ENCODE data around the gene SIX5. TPM values are rescaled to one million over a fixed set of nuclear protein-coding genes. Genes with fewer than 3 reads are reported as not detected.

The SIX5 gene
- total RNA-seq (2021) (27.6 and 31.1 TPM in 2 replicates), Bru-seq, nascent RNA (percentile 31 among the genes with signal in this experiment), BruChase-seq, experiment 1, labeled RNA remaining after a 2-hour chase (percentile 53 among the genes with signal in this experiment), BruChase-seq, experiment 2, labeled RNA remaining after a 6-hour chase (percentile 66 among the genes with signal in this experiment)
- long read RNA-seq, partial matches to known transcripts: 8 of 23 reads
- long read RNA-seq, other reads (novel, unspliced or antisense): 10 of 23 reads

DNA sequence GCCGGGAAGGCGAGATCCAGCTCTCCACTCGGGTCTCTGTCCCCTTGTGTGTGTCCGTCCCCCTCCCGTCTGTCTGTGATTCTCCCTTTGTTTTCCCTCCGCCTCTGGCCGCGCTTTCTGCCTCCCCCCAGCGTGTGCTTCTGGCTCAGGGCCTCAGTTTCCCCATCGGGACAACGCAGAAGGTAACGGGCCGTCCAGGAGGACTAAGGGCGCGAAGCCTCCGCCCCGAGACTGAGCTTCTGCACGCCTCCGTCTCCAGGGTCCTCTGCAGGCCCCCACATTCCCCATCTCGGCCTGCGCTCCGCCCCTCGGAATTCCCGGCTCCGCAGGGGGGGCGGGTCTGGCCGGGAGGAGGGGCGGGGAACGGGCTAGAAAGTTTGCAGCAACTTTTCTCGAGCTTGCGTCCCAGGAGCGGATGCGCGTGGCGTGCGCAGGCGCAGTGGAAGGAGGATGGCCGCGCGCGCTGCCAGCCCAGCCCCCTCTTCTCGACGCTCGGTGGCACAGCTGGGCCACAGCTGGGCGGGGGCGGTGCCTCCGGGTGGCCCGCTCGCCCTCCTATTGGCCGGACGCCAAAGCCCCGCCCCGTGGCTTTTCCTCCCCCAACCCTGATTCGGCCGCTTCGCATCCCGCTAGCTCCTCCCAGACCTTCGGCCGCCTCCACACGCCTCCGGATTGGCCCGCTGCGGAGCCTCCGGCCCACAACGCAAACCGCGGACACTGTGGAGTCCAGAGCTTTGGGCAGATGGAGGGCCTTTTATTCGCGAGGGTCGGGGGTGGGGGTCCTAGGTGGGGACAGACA lies at the start of gene SIX5:
SIX5 (minus strand) TSS at position 269 of the 799 bp plus-strand sequence. CDS start 408 bp downstream, outside the sequence.
- Histone ChIP-seq H3K79me2 (ENCODE audit: low read depth) (no peaks in the 10 kb centered on the region), H3K4me2 (peak within 1 kb of the TSS; percentile 100), H3K27me3 (ENCODE audit: insufficient read depth, low read depth) (no peaks in the 10 kb centered on the region), H3K4me3 (peak within 1 kb of the TSS; percentile 97), H3K9me3 (ENCODE audit: insufficient read depth, low read depth) (no peaks in the 10 kb centered on the region), H3K36me3 (ENCODE audit: low read depth) (0 out of 2 replicates have a peak, but pooled peaks cover 3% of the 10 kb centered on the region), H4K20me1 (ENCODE audit: insufficient read depth) (no peaks in the 10 kb centered on the region), H2AFZ (peak within 1 kb of the TSS; percentile 94), H3F3A (ENCODE audit: insufficient read depth, low read depth) (peaks cover 63% of the 10 kb centered on the region; the same call in 1 of the 2 replicates), H3K4me1 (replicated peaks; ENCODE audit: insufficient read depth) (peaks cover 17% of the 10 kb centered on the region), H3K9me2 (ENCODE audit: insufficient read depth) (no peaks in the 10 kb centered on the region), H3K27ac (peak within 1 kb of the TSS; percentile 79)
- BruUV-seq (replicated peaks): TSS peak; percentile 51
- peak; percentile 91 to 99 for DNase-seq
- intact Hi-C loops (cut with micrococcal nuclease; ENCODE audit: unreplicated experiment): loop anchor here (1.0 to 5.0 kb wide), 6 partner anchors 12 to 347 kb away; partner anchors contain the start of genes ERCC1, FBXO46 and QPCTL
- CTCF ChIA-PET: interaction anchor here (0.5 to 1.5 kb wide), 19 partner anchors 14 to 247 kb away, joined by 3 to 12 read pairs (median 4); partner anchors contain the start of genes FBXO46, QPCTL and RSPH6A
- no peak for TF ChIP-seq EZH2 (IDR thresholded peaks at IDR 0.05; ENCODE audit: low read depth)
- no peak for TF ChIP-seq CTCF (conservative IDR thresholded peaks at IDR 0.05)
- POLR2A ChIA-PET (ENCODE audit: unreplicated experiment): interaction anchor here (0.5 to 1.1 kb wide), 19 partner anchors 13 to 647 kb away, joined by 3 to 58 read pairs (median 4); partner anchors contain the start of genes DMPK, FBXO46, QPCTL and SNRPD2

DNA sequence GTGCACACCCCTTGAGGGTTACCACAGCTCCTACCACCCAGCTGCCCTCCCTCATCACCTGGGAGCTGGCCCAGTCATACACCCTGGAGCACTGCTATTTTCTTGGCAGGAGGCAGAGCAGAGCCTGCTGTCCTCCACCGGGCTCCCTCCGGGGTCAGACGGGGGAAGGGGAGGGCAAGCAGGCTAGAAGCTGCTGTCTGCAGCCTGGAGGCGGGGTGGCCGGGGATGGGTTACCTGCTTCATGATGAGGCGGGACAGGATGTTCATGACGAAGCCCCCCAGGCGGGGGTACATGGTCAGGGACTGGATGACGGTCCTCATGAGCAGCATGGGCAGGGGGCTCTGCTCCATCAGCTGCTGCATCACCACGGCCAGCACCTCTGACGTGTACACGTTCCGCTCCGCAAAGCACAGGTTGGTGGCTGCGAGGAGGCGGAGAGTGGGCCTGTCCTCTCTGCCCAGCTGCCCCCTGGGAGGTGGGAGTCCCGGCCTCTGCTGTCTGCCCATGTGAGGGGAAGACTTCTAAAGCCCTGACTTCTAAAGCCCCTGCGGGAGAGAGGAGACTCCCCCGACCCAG lies 48.8 kb upstream of the SIX5 start:
- Histone ChIP-seq H3K9me3 (ENCODE audit: insufficient read depth, low read depth) (no peaks in the 10 kb centered on the region), H3K4me2 (no peak overlapping the region), H3K27ac (no peak overlapping the region), H3K4me3 (no peak overlapping the region), H3K79me2 (ENCODE audit: low read depth) (no peaks in the 10 kb centered on the region), H4K20me1 (ENCODE audit: insufficient read depth) (peaks cover 4% of the 10 kb centered on the region; the same call in 1 of the 2 replicates), H2AFZ (no peak overlapping the region), H3K36me3 (ENCODE audit: low read depth) (no peaks in the 10 kb centered on the region), H3K27me3 (ENCODE audit: insufficient read depth, low read depth) (no peaks in the 10 kb centered on the region), H3K9me2 (ENCODE audit: insufficient read depth) (no peaks in the 10 kb centered on the region), H3K4me1 (replicated peaks; ENCODE audit: insufficient read depth) (no peaks in the 10 kb centered on the region), H3F3A (ENCODE audit: insufficient read depth, low read depth) (peaks cover 22% of the 10 kb centered on the region)
- CTCF ChIA-PET: interaction anchor here (0.6 to 1.1 kb wide), 2 partner anchors 85 to 192 kb away, joined by 3 to 4 read pairs; partner anchors contain the start of gene MYPOP
- POLR2A ChIA-PET (ENCODE audit: unreplicated experiment): no interaction called here
- intact Hi-C loops (cut with micrococcal nuclease; ENCODE audit: unreplicated experiment): loop anchor here (1.0 to 2.0 kb wide), 4 partner anchors 48 to 259 kb away; no protein-coding TSS in a partner anchor
- BruUV-seq (replicated peaks): no TSS peak
- no peak for DNase-seq
- TF ChIP-seq EZH2 (IDR thresholded peaks at IDR 0.05; ENCODE audit: low read depth) (no peak), CTCF (conservative IDR thresholded peaks at IDR 0.05) (no peak)

Data from PC-9 (cell line).